ENCODE results near the gene CHST11. TPM values are rescaled to one million over a fixed set of nuclear protein-coding genes. Genes with fewer than 3 reads are reported as not detected.

CHST11 gene
- total RNA-seq, 1 donor from 2014 or later, result 40.1 TPM

GRCh38 chr12:104457746-104458693 lies 1.3 kb downstream of the CHST11 start:
- intact Hi-C loops (cut with micrococcal nuclease), result loop anchor here (1.0 to 5.0 kb wide), 10 partner anchors 15 to 651 kb away; no protein-coding TSS in a partner anchor
- DNase-seq (peak; percentile 57), ATAC-seq (ENCODE audit: low read depth) (peak; percentile 30)
- ChIA-PET CTCF (interaction anchor here (0.8 to 6.6 kb wide), 17 partner anchors 14 to 520 kb away, joined by 3 to 30 read pairs (median 3); no protein-coding TSS in a partner anchor), POLR2A (interaction anchor here (0.6 to 6.4 kb wide), 40 partner anchors 10 to 332 kb away, joined by 3 to 75 read pairs (median 4); no protein-coding TSS in a partner anchor)
- Mint-ChIP-seq H3K36me3 (ENCODE audit: low read depth) (peaks cover 15% of the 10 kb centered on the region), H3K27ac (peak overlapping the region; percentile 93), H3K4me3 (peak overlapping the region; percentile 99), H3K4me1 (peaks cover 62% of the 10 kb centered on the region), H3K9me3 (no peaks in the 10 kb centered on the region), H3K27me3 (no peaks in the 10 kb centered on the region)
- TF ChIP-seq CTCF (IDR thresholded peaks at IDR 0.05), result no peak

- no peak for ATAC-seq (ENCODE audit: low read depth)
- peak; percentile 32 for DNase-seq
- POLR2A ChIA-PET, result interaction anchor here (0.6 to 6.4 kb wide), 31 partner anchors 9 to 306 kb away, joined by 3 to 75 read pairs (median 4); no protein-coding TSS in a partner anchor
- CTCF ChIA-PET, result interaction anchor here (1.3 to 6.6 kb wide), 8 partner anchors 14 to 185 kb away, joined by 3 to 30 read pairs (median 6); no protein-coding TSS in a partner anchor
- Mint-ChIP-seq H3K4me3 (peak overlapping the region; percentile 99), H3K27me3 (no peaks in the 10 kb centered on the region), H3K27ac (peak overlapping the region; percentile 89), H3K36me3 (ENCODE audit: low read depth) (peaks cover 19% of the 10 kb centered on the region), H3K9me3 (no peaks in the 10 kb centered on the region), H3K4me1 (peaks cover 71% of the 10 kb centered on the region)
- TF ChIP-seq CTCF (IDR thresholded peaks at IDR 0.05), result no peak
- intact Hi-C loops (cut with micrococcal nuclease), result loop anchor here (1.0 to 5.0 kb wide), 5 partner anchors 14 to 650 kb away; no protein-coding TSS in a partner anchor
Observed at GRCh38 chr12:104458694-104459367, 2.1 kb downstream of the CHST11 start.

GRCh38 chr12:104459368-104459909 lies 2.7 kb downstream of the CHST11 start:
- ATAC-seq (ENCODE audit: low read depth), result no peak
- H3K9me3 Mint-ChIP-seq, result no peaks in the 10 kb centered on the region
- ChIA-PET POLR2A (interaction anchor here (0.7 to 6.4 kb wide), 21 partner anchors 8 to 306 kb away, joined by 3 to 75 read pairs (median 4); no protein-coding TSS in a partner anchor), CTCF (interaction anchor here (1.2 to 6.6 kb wide), 7 partner anchors 14 to 124 kb away, joined by 3 to 30 read pairs (median 6); no protein-coding TSS in a partner anchor)
- H3K36me3 Mint-ChIP-seq (ENCODE audit: low read depth), result peaks cover 19% of the 10 kb centered on the region
- TF ChIP-seq CTCF (IDR thresholded peaks at IDR 0.05), result no peak
- DNase-seq, result no peak
- peak overlapping the region; percentile 99 for H3K4me3 Mint-ChIP-seq
- intact Hi-C loops (cut with micrococcal nuclease), result loop anchor here (2.0 to 5.0 kb wide), 4 partner anchors 13 to 293 kb away; no protein-coding TSS in a partner anchor
- H3K27ac Mint-ChIP-seq, result peak overlapping the region; percentile 89
- no peaks in the 10 kb centered on the region for H3K27me3 Mint-ChIP-seq
- peaks cover 77% of the 10 kb centered on the region for H3K4me1 Mint-ChIP-seq

GRCh38 chr12:104460041-104460719 lies 3.4 kb downstream of the CHST11 start:
- POLR2A ChIA-PET, result interaction anchor here (0.7 to 6.4 kb wide), 15 partner anchors 7 to 303 kb away, joined by 3 to 75 read pairs (median 6); no protein-coding TSS in a partner anchor
- TF ChIP-seq CTCF (IDR thresholded peaks at IDR 0.05), result no peak
- H3K27me3 Mint-ChIP-seq, result no peaks in the 10 kb centered on the region
- ATAC-seq (ENCODE audit: low read depth) (no peak), DNase-seq (no peak)
- H3K9me3 Mint-ChIP-seq, result no peaks in the 10 kb centered on the region
- peak overlapping the region; percentile 99 for H3K4me3 Mint-ChIP-seq
- intact Hi-C loops (cut with micrococcal nuclease), result no loop called here
- peaks cover 20% of the 10 kb centered on the region for H3K36me3 Mint-ChIP-seq (ENCODE audit: low read depth)
- H3K27ac Mint-ChIP-seq, result peak overlapping the region; percentile 89
- CTCF ChIA-PET, result interaction anchor here (1.2 to 6.6 kb wide), 5 partner anchors 19 to 123 kb away, joined by 3 to 30 read pairs (median 6); no protein-coding TSS in a partner anchor
- H3K4me1 Mint-ChIP-seq, result peaks cover 79% of the 10 kb centered on the region
